GM19463 (cell line): ENCODE data around the gene COBLL1.

ENCODE experiments used
- ATAC-seq: cut with Tn5 transposase; IDR thresholded peaks from one replicate; pipeline ENCODE4 v1.9.1; 2021; ENCODE audit warnings: mild to moderate bottlenecking, moderate library complexity; ENCODE audit not compliant: unreplicated experiment

The COBLL1 gene

GRCh38 chr2:164761737-164762460, 79.7 kb downstream of the COBLL1 start:
- ATAC-seq, result no peak

DNA sequence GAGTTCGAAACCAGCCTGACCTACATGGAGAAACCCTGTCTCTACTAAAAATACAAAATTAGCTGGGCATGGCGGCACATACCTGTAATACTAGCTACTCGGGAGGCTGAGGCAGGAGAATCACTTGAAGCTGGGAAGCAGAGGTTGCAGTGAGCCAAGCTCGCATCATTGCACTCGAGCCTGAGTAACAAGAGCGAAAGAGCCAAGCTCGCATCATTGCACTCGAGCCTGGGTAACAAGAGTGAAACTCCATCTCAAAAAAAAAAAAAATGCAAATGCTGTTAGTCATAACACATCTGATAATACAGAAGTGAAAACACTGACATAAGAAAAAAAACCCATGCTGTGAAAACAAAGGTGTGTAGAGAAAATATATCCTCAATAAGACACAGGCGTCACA, 80.4 kb downstream of the COBLL1 start:
- ATAC-seq, result peak; percentile 99

- no peak for ATAC-seq
Observed at GRCh38 chr2:164760179-164760578, 81.4 kb downstream of the COBLL1 start.

DNA sequence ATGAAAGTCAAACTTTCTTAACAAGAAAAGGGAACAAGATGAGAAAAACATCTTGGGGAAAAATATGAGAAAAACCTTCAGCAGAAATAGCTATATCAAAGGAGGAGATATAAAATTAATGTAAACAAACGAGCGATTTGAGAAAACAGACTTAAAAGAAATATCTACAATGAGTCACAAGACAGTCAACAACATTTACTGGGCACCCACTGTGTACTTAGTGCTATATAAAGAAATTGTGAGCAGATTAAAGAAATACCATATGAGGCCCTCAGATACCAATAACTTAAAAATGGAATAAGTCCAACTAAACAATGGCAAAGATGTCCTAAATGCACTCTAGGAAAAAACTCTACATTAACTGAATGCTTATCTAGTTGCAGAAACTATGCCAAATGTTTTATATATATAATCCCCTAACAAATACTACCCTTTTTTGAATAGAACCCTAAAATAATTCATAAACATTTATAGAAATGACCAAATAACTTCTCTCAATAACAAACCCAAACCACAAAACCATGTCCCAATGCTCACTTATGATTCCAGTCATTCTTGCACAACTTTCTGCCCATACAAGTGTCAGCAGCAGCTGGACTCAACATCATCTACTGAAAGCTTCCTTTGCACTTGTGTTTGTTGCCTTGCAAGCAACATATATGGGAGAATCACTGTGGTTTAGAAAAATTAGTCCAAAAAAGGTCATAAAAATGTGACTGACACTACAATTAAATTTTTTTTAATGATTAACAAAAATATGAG, 83.5 kb downstream of the COBLL1 start:
- ATAC-seq, result no peak

DNA sequence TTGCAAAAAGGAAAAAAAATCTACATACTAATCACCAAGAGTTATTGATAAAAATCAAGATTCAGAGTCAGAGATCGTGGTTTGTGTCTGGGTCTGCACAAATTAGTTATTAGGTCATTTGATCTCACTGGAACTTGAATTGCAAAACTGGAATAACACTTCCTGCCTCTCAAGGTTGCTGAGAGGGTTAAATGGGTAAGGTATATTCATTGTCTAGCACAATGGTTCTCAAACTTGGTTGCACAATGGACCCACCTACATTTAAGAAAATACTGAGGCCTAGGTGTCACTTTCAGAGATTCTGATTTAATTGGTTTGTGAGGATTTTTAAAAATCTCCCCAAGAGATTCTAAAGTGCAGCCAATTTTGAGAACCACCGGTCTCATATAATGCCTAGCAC, 84.8 kb downstream of the COBLL1 start:
- no peak for ATAC-seq

DNA sequence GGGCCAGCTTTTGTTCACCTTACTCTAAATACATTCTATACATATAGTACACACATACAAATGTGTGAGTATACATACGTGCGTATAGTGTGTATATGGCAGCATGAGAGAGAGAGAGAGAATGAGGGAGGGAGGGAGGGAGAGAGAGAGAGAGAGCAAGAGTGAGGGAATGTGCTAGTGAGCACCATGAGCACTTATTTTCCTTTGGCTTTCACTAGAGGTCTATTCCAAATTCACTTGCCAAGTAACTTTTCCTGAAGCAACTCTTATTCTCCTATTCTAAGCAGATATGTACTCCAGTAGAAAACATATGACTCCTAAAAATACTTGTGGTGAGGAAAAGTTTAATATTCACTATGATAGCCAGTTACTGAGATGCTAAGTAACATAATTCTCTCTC, 85.7 kb downstream of the COBLL1 start:
- no peak for ATAC-seq

GRCh38 chr2:164754157-164755093, 87.2 kb downstream of the COBLL1 start:
- peak; percentile 59 for ATAC-seq

DNA sequence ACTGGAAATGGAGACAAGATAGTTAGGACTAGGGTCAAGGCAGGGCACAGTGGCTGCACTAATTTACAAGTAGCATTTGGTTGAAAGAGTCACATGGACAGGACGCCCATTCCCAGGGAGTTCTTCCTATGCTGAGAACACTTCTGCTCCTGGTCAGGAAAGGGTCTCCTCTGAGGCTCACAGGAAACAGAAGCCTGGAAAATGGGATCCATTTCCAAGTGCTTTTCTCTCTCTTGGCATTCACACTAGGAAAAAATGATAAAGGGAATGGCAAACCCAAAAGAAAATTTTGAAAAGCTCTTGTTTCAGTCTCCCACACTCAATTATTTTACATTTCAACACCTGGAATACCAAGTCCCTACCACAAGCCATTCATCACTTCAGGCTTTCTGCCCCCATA, 88.7 kb downstream of the COBLL1 start:
- ATAC-seq, result no peak

- no peak for ATAC-seq
Observed at GRCh38 chr2:164747783-164748433, 93.7 kb downstream of the COBLL1 start.

DNA sequence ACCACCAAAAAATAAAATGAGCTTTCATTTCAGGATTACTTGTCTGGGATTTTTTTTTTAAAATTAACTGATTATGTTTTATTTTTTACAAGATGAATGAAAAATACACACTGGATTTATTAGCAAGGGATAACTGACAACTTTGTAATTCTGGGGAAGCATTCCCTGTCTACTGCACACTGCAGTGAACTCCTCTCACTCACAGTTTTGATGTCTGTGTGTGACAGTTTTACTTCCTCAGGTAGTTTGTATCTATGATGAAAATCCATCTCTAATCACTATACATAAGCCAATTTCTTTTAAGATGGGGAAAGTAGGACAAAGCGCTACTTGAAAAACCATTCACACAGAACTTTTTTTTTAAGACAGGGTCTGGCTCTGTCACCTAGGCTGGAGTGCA, 94.5 kb downstream of the COBLL1 start:
- ATAC-seq, result no peak

DNA sequence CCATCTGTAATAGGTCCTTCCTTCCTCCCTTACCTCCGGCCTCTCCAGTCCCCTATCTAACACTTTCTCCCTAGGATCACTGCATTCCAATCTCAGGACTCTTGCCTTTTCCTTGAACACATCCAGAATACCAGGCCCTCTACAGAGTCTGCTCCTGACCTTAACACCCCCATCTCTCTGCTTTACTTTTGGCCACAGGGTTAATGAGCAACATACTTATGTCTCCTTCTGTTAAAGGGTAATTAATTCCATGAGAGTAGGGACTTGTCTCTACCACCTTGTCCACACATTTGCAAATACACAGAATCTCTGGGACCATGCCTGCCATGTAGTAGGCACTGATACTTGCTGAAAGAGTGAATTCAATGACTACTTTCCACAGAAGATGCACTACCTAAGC, 94.9 kb downstream of the COBLL1 start:
- no peak for ATAC-seq

DNA sequence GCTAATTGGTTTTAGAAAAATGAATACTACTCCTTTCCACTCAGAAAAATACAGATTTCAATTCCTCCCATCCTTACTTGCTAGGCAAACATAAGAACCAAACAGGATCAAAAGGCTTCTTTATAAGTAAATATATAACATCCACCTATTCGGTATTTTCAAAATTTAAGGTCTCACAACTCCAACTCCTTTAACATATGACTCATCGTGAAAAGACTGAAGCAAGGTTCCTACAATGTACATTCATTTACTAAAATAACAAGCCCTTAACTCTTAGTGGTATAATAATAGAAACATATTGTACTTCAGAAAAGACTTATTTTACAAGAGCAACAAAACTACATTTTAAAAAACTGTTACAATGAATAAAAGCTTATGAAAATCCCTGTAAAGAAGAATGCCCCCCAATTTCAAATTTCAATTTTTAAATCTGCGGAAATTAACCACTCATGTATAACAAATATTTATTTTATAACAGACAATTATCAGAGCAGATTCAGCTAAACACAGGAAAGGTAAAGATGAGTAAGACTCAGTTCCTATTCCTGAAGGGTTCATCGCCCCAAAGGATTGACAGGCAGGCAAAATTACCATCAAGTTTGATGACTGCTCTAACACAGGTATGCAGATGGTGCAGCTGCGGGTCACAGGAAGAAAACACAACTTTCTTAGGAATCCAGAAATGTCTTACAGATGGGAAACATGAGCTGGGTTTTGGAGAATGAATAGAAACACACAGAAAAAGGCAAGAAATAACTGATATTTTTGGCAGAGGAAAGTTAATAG, 96.4 kb downstream of the COBLL1 start:
- no peak for ATAC-seq

GRCh38 chr2:164742738-164743317, 98.8 kb downstream of the COBLL1 start:
- ATAC-seq, result no peak

DNA sequence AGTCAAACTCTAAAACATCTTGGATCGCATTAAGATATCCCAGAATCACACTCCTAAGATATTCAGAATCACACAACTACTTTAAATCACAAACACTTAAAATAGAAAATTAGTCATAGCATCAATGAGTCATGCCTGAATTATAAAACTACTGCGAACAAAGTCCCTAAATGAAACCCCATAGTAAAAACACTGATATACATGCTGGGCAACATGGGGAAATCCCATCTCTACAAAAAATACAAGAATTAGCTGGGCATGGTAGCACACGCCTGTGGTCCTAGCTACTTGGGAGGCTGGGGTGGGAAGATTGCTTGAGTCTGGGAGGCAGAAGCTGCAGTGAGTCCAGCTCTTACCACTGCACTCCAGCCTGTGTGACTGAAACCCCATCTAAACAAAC, 101.7 kb downstream of the COBLL1 start:
- ATAC-seq, result no peak

- ATAC-seq, result peak; percentile 59
Observed at GRCh38 chr2:164737612-164738081, 104.0 kb downstream of the COBLL1 start.

GRCh38 chr2:164735309-164735919, 106.2 kb downstream of the COBLL1 start:
- ATAC-seq, result no peak

- ATAC-seq, result no peak
Observed at GRCh38 chr2:164734196-164734595, 107.4 kb downstream of the COBLL1 start.

DNA sequence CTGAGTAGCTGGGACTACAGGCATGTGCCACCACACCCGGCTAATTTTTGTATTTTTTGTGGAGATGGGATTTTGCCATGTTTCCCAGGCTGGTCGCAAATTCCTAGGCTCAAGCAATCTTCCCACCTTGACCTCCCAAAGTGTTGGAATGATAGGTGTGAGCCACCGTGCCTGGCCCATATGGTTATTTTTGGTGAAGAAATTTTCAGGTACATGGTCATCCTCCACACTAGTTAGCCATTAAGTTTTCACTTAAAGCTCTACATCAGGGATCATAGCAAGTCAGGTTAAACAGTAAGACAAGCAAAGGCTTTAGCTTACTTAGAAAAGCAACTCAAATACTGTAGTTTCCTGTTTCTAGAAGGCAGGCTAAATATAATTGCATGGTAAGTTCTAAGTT, 116.1 kb downstream of the COBLL1 start:
- ATAC-seq, result no peak
